ENCODE measurements around the gene AAK1. TPM values are rescaled to one million over a fixed set of nuclear protein-coding genes. Genes with fewer than 3 reads are reported as not detected.

AAK1 gene
- total RNA-seq, 2 experiments from 2014 or later: 95.2 to 99.3 TPM

Other genes starting within 250 kb of the AAK1 start
- 10 to 100 TPM; 37.8 to 44.5 TPM for gene NFU1, start 206.3 kb downstream of the AAK1 start, total RNA-seq
- gene ANXA4, start 98.4 kb upstream of the AAK1 start, total RNA-seq: 10 to 100 TPM; 41.3 to 43.2 TPM
- 10 to 100 TPM; 20.6 to 22.1 TPM for gene GMCL1, start 185.9 kb upstream of the AAK1 start, total RNA-seq

All from activated CD4-positive, alpha-beta memory T cell treated with anti-CD3 and anti-CD28 coated beads for 36 hours (primary cell).